Ascending aorta (tissue), 2 donors: ENCODE measurements around the gene UQCRC1. TPM values are rescaled to one million over a fixed set of nuclear protein-coding genes. Genes with fewer than 3 reads are reported as not detected.

ENCODE experiments used
- DNase-seq, 2 donors: peaks; one replicate each; pipeline ENCODE4 v3.0.0-alpha.2; 2019; ENCODE audit warnings: low spot score in 2 of 2
- H3K27ac ChIP-seq, 2 donors: fragments of 200-600 bp; sonication (generic); one replicate each; pipeline ENCODE4 v1.5.1; 2016 to 2017; ENCODE audit warnings: mild to moderate bottlenecking in 1 of 2
- H3K27me3 ChIP-seq: fragments of 200-600 bp; sonication (generic); one replicate; pipeline ENCODE4 v1.5.1; 2017
- H3K36me3 ChIP-seq, 2 donors: fragments of 200-600 bp; sonication (generic); one replicate each; pipeline ENCODE4 v1.5.1; 2016
- H3K4me1 ChIP-seq, 2 donors: fragments of 200-600 bp; sonication (generic); one replicate each; pipeline ENCODE4 v1.5.1; 2016 to 2017; ENCODE audit warnings: mild to moderate bottlenecking in 1 of 2
- H3K4me3 ChIP-seq, 2 donors: fragments of 200-600 bp; sonication (generic); one replicate each; pipeline ENCODE4 v1.5.1; 2016 to 2017; ENCODE audit warnings: mild to moderate bottlenecking in 1 of 2
- H3K9me3 ChIP-seq, 2 donors: fragments of 200-600 bp; sonication (generic); one replicate each; pipeline ENCODE4 v1.5.1; 2016
- CTCF ChIP-seq, 3 experiments: fragments of 200-600 bp in 2 of 3; fragments of 450-650 bp in 1 of 3; sonication (generic) in 2 of 3; IDR thresholded peaks; one replicate each; pipeline ENCODE4 v1.5.1; 2016 to 2019; ENCODE audit warnings: antibody characterized with exemption in 3 of 3, mild to moderate bottlenecking in 1 of 3, moderate library complexity in 1 of 3
- intact Hi-C: fragments of 100-400 bp; cut with DNase I; formaldehyde crosslinking; loops from one replicate; pipeline ENCODE4 v1.15.1; 2023
- total RNA-seq: library from RNA; depleted of rRNA; stranded (reverse); fragments of >200 nt; gene quantifications from one replicate; pipeline ENCODE4 v1.1.0, GENCODE V29; 2016

UQCRC1 gene
- total RNA-seq, 1 donor from 2014 or later = 193 TPM

- H3K4me3 ChIP-seq = no peak overlapping the region
- no peaks in the 10 kb centered on the region for H3K27me3 ChIP-seq
- DNase-seq = no peak
- H3K27ac ChIP-seq = peak overlapping the region; percentile 94 to 95
- H3K4me1 ChIP-seq = peaks cover 19 to 34% of the 10 kb centered on the region in 2 donors
- TF ChIP-seq CTCF (IDR thresholded peaks at IDR 0.05) = no peak
- no peaks in the 10 kb centered on the region for H3K9me3 ChIP-seq
- H3K36me3 ChIP-seq = peaks cover 70 to 78% of the 10 kb centered on the region in 2 donors
- intact Hi-C loops = no loop called here
Observed at GRCh38 chr3:48600711-48601621, 8.5 kb downstream of the UQCRC1 start.

GRCh38 chr3:48599509-48600285 lies 9.7 kb downstream of the UQCRC1 start:
- peaks cover 24 to 46% of the 10 kb centered on the region in 2 donors for H3K4me1 ChIP-seq
- H3K36me3 ChIP-seq = peaks cover 57 to 66% of the 10 kb centered on the region in 2 donors
- no peak for TF ChIP-seq CTCF (IDR thresholded peaks at IDR 0.05)
- H3K9me3 ChIP-seq = no peaks in the 10 kb centered on the region
- DNase-seq = no peak
- intact Hi-C loops = loop anchor here (5.0 kb wide), 1 partner anchor 38 kb away; the partner anchor contains the start of gene SLC26A6
- peak overlapping the region in 1 of 2 donors; percentile 34 for H3K4me3 ChIP-seq
- H3K27me3 ChIP-seq = no peaks in the 10 kb centered on the region
- H3K27ac ChIP-seq = peak overlapping the region; percentile 94 to 95

GRCh38 chr3:48599077-48599501 lies 10.4 kb downstream of the UQCRC1 start:
- intact Hi-C loops = loop anchor here (5.0 kb wide), 1 partner anchor 38 kb away; the partner anchor contains the start of gene SLC26A6
- no peaks in the 10 kb centered on the region for H3K27me3 ChIP-seq
- H3K36me3 ChIP-seq = peaks cover 51 to 60% of the 10 kb centered on the region in 2 donors

GRCh38 chr3:48598323-48599076 lies 10.9 kb downstream of the UQCRC1 start:
- H3K27me3 ChIP-seq = no peaks in the 10 kb centered on the region
- peaks cover 45 to 54% of the 10 kb centered on the region in 2 donors for H3K36me3 ChIP-seq
- intact Hi-C loops = loop anchor here (5.0 kb wide), 1 partner anchor 39 kb away; the partner anchor contains the start of gene SLC26A6
- H3K4me1 ChIP-seq = peaks cover 24 to 50% of the 10 kb centered on the region in 2 donors
- peak; percentile 69 to 92 for DNase-seq
- H3K4me3 ChIP-seq = peak overlapping the region in 1 of 2 donors; percentile 34
- H3K27ac ChIP-seq = peak overlapping the region; percentile 94 to 95
- H3K9me3 ChIP-seq = no peaks in the 10 kb centered on the region
- no peak for TF ChIP-seq CTCF (IDR thresholded peaks at IDR 0.05)

More at GRCh38 chr3:48599077-48599501, 10.4 kb downstream of the UQCRC1 start:
- TF ChIP-seq CTCF (IDR thresholded peaks at IDR 0.05) = no peak
- Histone ChIP-seq H3K4me3 (peak overlapping the region in 1 of 2 donors; percentile 34), H3K27ac (peak overlapping the region; percentile 94 to 95), H3K9me3 (no peaks in the 10 kb centered on the region), H3K4me1 (peaks cover 24 to 50% of the 10 kb centered on the region in 2 donors)
- DNase-seq = no peak

- H3K4me3 ChIP-seq = no peak overlapping the region
- no peak for TF ChIP-seq CTCF (IDR thresholded peaks at IDR 0.05)
- no peaks in the 10 kb centered on the region for H3K27me3 ChIP-seq
- DNase-seq = no peak
- intact Hi-C loops = loop anchor here (5.0 kb wide), 1 partner anchor 40 kb away; the partner anchor contains the start of gene SLC26A6
- H3K27ac ChIP-seq = peak overlapping the region; percentile 94 to 95
- no peaks in the 10 kb centered on the region for H3K9me3 ChIP-seq
- H3K36me3 ChIP-seq = peaks cover 34 to 43% of the 10 kb centered on the region in 2 donors
- H3K4me1 ChIP-seq = peaks cover 24 to 50% of the 10 kb centered on the region in 2 donors
Observed at GRCh38 chr3:48597408-48597800, 12.0 kb downstream of the UQCRC1 start.
